ENCODE data around the gene ARAP1.
A peak's percentile ranks its signal among the peaks of the same experiment; 100 is the strongest.

ARAP1 gene

DNA sequence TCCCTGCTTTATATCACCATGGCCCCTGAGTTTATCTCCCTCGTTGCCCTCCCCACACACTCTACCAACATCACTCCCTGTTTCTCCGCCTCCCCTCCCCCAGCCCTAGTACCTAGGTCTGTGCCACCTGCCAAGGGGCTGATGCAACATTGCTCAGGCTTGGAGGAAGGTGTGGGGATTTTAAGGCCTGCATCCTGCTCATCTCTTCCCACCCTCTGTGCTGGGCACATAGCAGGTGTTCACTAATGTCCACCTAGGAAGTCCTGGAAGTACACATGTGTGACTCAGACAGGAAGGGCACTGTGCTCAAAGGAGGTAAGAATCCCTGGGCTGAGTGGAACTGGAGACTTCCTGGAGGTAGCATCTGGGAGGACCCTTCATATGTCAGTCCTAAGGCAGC lies 115.0 kb downstream of the ARAP1 start:
- no peak for DNase-seq (ENCODE audit: low read depth)
- no peak for TF ChIP-seq MAX (IDR thresholded peaks at IDR 0.05; ENCODE audit: low read depth, low read length)
- TF ChIP-seq POLR2A (IDR thresholded peaks at IDR 0.05; ENCODE audit: extremely low read depth, insufficient read length), result no peak
- TF ChIP-seq, protein P1, sequence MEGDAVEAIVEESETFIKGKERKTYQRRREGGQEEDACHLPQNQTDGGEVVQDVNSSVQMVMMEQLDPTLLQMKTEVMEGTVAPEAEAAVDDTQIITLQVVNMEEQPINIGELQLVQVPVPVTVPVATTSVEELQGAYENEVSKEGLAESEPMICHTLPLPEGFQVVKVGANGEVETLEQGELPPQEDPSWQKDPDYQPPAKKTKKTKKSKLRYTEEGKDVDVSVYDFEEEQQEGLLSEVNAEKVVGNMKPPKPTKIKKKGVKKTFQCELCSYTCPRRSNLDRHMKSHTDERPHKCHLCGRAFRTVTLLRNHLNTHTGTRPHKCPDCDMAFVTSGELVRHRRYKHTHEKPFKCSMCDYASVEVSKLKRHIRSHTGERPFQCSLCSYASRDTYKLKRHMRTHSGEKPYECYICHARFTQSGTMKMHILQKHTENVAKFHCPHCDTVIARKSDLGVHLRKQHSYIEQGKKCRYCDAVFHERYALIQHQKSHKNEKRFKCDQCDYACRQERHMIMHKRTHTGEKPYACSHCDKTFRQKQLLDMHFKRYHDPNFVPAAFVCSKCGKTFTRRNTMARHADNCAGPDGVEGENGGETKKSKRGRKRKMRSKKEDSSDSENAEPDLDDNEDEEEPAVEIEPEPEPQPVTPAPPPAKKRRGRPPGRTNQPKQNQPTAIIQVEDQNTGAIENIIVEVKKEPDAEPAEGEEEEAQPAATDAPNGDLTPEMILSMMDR (IDR thresholded peaks at IDR 0.05; ENCODE audit: low read depth, low read length), result no peak
- no peak for TF ChIP-seq MYC (IDR thresholded peaks at IDR 0.05; ENCODE audit: low read depth, low read length)
- H3K4me3 ChIP-seq (ENCODE audit: low read depth, low read length), result no peak overlapping the region

DNA sequence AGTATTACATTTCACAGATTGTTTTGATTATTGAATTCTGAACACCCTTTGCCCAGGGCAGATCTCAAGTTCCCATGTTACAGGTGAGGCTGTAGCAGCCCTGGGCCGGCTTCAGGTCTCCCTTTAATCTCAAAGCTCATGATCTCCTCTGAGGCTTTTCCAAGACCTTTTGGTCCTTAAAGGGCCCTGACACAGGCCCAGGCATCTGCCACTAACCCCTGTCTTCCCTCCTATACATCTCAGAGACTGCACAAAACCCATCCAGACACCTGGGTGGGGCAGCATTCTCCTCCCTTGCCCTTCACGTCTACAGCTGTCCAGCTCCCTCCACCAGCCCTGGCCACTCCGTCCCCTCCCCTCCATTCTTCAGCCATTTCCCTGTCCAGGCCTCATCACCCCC lies 115.8 kb downstream of the ARAP1 start:
- H3K4me3 ChIP-seq (ENCODE audit: low read depth, low read length), result no peak overlapping the region
- no peak for DNase-seq (ENCODE audit: low read depth)
- TF ChIP-seq POLR2A (IDR thresholded peaks at IDR 0.05; ENCODE audit: extremely low read depth, insufficient read length) (no peak), MAX (IDR thresholded peaks at IDR 0.05; ENCODE audit: low read depth, low read length) (no peak), MYC (IDR thresholded peaks at IDR 0.05; ENCODE audit: low read depth, low read length) (no peak)
- TF ChIP-seq, protein P1 (IDR thresholded peaks at IDR 0.05; ENCODE audit: low read depth, low read length), result no peak

DNA sequence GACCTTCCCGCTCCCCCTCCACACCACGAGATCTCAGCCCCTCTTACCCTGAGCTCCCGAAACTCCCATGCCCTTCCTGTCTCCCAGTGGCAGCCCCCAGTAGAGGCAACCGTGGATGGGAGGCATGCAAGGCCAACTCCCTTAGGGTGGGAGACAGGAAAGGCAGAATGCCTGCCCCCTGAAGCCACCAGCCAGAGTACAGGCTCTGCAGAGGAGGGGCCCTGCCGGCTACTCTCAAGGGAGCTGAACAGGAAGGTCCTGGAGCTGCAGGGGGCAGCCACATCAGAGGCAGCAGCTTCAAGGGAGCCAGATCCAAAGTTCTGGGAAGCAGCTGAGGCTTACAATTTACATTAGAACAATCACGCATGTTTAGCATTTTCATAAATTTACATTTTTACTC lies 116.3 kb downstream of the ARAP1 start:
- peak; percentile 73 for DNase-seq (ENCODE audit: low read depth)
- H3K4me3 ChIP-seq (ENCODE audit: low read depth, low read length), result no peak overlapping the region
- TF ChIP-seq POLR2A (IDR thresholded peaks at IDR 0.05; ENCODE audit: extremely low read depth, insufficient read length), result no peak
- no peak for TF ChIP-seq MYC (IDR thresholded peaks at IDR 0.05; ENCODE audit: low read depth, low read length)
- TF ChIP-seq MAX (IDR thresholded peaks at IDR 0.05; ENCODE audit: low read depth, low read length), result no peak
- TF ChIP-seq, protein P1 (IDR thresholded peaks at IDR 0.05; ENCODE audit: low read depth, low read length), result no peak

- no peak overlapping the region for H3K4me3 ChIP-seq (ENCODE audit: low read depth, low read length)
- DNase-seq (ENCODE audit: low read depth), result peak; percentile 80
- TF ChIP-seq MYC (IDR thresholded peaks at IDR 0.05; ENCODE audit: low read depth, low read length) (no peak), MAX (IDR thresholded peaks at IDR 0.05; ENCODE audit: low read depth, low read length) (no peak), POLR2A (IDR thresholded peaks at IDR 0.05; ENCODE audit: extremely low read depth, insufficient read length) (no peak)
- TF ChIP-seq, protein P1 (IDR thresholded peaks at IDR 0.05; ENCODE audit: low read depth, low read length), result no peak
Observed at GRCh38 chr11:72635309-72635915, 116.8 kb downstream of the ARAP1 start.
